Stomach smooth muscle (tissue), 2 donors: ENCODE measurements around the gene CXXC5.
"Not testable (repeated sequence)": the region's sequence is repeated elsewhere in the genome, so short reads cannot be mapped to it uniquely, and the experiment has no call there.

Source experiments
- H3K27ac ChIP-seq: one replicate; pipeline ENCODE4 v1.7.0; 2013; ENCODE audit warnings: mild to moderate bottlenecking, low read length, inconsistent platforms
- H3K27me3 ChIP-seq, 2 donors: one replicate each; pipeline ENCODE4 v1.7.0; 2013; ENCODE audit warnings: low read length in 2 of 2; ENCODE audit not compliant: insufficient read depth in 2 of 2, control insufficient read depth in 1 of 2
- H3K36me3 ChIP-seq, 2 donors: one replicate each; pipeline ENCODE4 v1.7.0; 2013; ENCODE audit warnings: low read length in 2 of 2; ENCODE audit not compliant: control insufficient read depth in 2 of 2, insufficient read depth in 2 of 2
- H3K4me1 ChIP-seq: one replicate; pipeline ENCODE4 v1.7.0; 2013; ENCODE audit warnings: low read length; ENCODE audit not compliant: control insufficient read depth, insufficient read depth
- H3K4me3 ChIP-seq, 2 donors: one replicate each; pipeline ENCODE4 v1.7.0; 2013; ENCODE audit warnings: low read length in 2 of 2
- H3K9ac ChIP-seq, 2 donors: one replicate each; pipeline ENCODE4 v1.7.0; 2013; ENCODE audit warnings: low read length in 2 of 2, mild to moderate bottlenecking in 1 of 2
- H3K9me3 ChIP-seq, 2 donors: one replicate each; pipeline ENCODE4 v1.7.0; 2013; ENCODE audit warnings: low read length in 2 of 2; ENCODE audit not compliant: control insufficient read depth in 2 of 2
- donor health status: healthy.
- donor health status: Pancreatic carcinoma.

CXXC5 gene

DNA sequence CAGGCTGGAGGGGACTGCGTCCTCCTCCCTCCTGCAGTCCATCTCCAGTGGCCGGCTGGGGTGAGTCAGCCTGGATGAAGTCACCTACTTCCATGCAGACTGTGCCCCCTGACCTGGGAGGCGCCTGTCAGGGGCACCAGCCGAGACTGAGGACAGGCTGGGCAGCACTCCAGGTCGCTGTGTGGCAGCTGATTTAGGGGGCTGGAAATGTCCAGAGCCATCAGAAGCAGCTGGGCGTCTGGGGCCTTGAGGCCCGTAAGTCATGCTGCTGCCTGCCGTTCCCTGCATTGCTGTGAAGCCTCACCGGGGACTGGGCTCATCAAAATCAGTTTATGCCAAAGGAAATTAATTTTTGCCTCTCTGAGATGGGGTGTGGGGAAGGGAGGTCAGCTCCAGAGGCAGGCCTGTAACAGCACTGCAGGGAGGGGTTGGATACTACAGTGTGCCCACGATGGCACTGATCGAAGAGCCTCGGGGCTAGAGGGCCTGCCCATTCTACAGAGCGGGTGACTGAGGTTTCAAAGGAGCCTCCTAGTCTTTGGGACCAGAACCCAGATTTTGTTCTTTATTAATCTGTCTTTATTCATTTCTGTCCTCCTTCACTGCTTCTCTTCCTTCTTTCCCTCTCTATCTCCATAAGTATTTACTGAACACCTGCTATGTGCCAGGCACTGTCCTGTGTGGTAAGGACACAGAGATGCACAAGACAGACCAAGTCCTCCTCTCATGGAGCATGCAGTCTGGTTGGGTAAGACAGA is 77.1 kb downstream of the CXXC5 start:
- no peaks in the 10 kb centered on the region for H3K9me3 ChIP-seq
- no peak overlapping the region for H3K9ac ChIP-seq
- no peaks in the 10 kb centered on the region for H3K36me3 ChIP-seq
- no peak overlapping the region for H3K4me3 ChIP-seq
- peaks cover 10% of the 10 kb centered on the region for H3K4me1 ChIP-seq
- H3K27me3 ChIP-seq: no peaks in the 10 kb centered on the region
- no peak overlapping the region for H3K27ac ChIP-seq

DNA sequence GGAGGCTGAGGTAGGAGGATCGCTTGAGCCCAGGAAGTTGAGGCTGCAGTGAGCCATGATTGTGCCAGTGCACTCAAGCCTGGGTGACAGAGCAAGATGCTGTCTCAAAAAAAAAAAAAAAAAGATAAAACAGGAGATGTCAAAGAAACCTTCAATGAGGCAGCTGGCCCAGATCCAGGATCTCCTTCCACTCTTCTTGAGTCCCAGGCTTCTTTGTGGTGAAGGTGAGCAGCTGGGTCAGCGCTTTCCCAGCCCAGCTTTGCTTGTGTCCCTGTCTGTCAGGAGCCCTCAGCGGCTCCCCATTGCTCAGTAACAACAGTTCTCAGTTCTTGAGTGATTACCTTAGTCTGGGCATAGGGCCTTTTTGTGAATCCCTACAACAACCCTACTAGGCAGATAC is 78.1 kb downstream of the CXXC5 start:
- no peaks in the 10 kb centered on the region for H3K27me3 ChIP-seq
- no peaks in the 10 kb centered on the region for H3K36me3 ChIP-seq
- H3K27ac ChIP-seq: no peak overlapping the region
- H3K9ac ChIP-seq: no peak overlapping the region
- no peaks in the 10 kb centered on the region for H3K9me3 ChIP-seq
- peaks cover 10% of the 10 kb centered on the region for H3K4me1 ChIP-seq
- no peak overlapping the region for H3K4me3 ChIP-seq

DNA sequence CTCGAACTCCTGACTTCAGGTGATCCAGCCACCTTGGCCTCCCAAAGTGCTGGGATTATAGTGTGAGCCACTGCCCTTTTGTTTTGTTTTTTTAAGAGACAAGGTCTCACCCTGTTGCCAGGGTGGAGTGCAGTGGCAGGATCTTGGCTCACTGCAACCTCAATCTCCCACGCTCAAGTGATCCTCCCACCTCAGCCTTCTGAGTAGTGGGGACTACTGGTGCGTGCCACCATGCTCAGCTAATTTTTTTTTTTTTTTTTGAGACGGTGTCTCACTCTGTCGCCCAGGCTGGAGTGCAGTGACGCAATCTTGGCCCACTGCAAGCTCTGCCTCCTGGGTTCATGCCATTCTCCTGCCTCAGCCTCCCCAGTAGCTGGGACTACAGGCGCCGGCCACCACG is 79.5 kb downstream of the CXXC5 start:
- not testable (repeated sequence) for H3K27me3 ChIP-seq, H3K9ac ChIP-seq, H3K9me3 ChIP-seq, H3K27ac ChIP-seq, H3K36me3 ChIP-seq, H3K4me3 ChIP-seq
- peaks cover 10% of the 10 kb centered on the region for H3K4me1 ChIP-seq

DNA sequence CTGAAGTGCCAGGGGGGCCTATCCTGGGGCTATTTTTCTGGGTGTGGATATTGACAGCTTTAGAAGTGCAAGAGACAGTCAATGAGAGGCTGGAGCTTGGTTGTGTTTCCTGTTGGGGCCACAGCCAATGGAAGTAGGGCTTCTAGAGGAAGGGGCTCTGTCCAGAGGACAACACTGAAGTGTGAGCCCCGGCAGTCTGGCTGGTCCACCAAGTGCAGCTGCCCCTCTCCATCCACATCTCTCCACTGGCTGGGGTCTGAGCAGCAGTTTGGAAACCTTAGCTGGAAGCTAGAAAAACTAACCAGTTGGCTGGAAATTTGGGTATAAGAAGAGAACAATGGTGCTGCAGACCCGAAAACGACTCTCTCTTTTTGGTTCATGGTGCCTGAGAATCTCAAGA is 83.1 kb downstream of the CXXC5 start:
- H3K4me1 ChIP-seq: no peaks in the 10 kb centered on the region
- H3K9ac ChIP-seq: no peak overlapping the region
- H3K4me3 ChIP-seq: no peak overlapping the region
- no peaks in the 10 kb centered on the region for H3K27me3 ChIP-seq
- H3K36me3 ChIP-seq: no peaks in the 10 kb centered on the region
- no peak overlapping the region for H3K27ac ChIP-seq
- H3K9me3 ChIP-seq: no peaks in the 10 kb centered on the region

DNA sequence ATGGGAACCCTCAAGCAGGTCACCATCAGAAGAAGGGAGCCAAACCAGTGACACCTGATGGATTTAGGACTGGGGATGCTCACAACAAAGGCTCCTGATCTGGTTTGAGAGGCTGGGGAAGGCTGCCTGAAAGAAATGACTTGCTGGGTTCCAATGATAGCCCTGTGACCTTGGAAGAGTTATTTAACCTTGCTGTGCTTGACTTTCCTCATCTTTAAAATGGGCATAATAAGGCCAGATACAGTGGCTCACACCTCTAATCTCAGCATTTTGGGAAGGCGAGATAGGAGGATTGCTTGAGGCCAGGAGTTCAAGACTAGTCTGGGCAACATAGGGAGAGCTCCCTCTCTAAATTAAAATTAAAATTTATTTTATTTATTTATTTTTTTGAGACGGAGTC is 83.9 kb downstream of the CXXC5 start:
- no peaks in the 10 kb centered on the region for H3K36me3 ChIP-seq
- H3K4me1 ChIP-seq: no peaks in the 10 kb centered on the region
- H3K9me3 ChIP-seq: no peaks in the 10 kb centered on the region
- no peak overlapping the region for H3K9ac ChIP-seq
- H3K27ac ChIP-seq: no peak overlapping the region
- H3K27me3 ChIP-seq: no peaks in the 10 kb centered on the region
- no peak overlapping the region for H3K4me3 ChIP-seq

DNA sequence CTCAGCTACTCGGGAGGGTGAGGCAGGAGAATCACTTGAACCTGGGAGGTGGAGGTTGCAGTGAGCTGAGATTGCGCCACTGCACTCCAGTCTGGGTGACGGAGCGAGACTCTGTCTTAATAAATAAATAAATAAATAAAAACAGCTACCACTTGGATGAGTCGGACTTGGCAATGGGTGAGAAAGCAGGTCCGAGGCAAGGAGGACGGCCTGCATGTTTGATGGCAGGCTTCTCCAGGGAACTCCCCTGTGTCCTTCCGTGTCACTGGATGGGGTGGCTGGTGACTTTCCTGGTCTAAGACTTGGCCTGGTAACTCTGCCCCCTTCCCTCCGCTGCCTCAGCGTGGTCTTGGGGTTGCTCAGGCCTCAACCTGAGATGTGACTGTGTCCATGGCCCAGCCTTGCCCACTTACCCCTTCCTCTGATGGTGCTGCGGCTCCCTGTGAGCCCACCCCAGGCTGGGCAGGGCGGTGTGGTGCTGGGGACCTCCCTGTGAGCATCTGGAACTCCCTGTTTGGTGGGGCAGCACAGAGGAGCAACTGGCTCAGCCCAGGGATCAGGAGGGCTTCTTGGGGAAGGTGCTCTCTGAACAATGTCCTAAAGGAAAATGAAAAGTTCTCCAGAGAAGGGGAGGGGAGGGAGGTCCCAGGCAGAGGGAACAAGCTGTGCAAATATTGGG is 85.0 kb downstream of the CXXC5 start:
- no peak overlapping the region for H3K4me3 ChIP-seq
- no peaks in the 10 kb centered on the region for H3K36me3 ChIP-seq
- H3K4me1 ChIP-seq: no peaks in the 10 kb centered on the region
- no peaks in the 10 kb centered on the region for H3K9me3 ChIP-seq
- no peaks in the 10 kb centered on the region for H3K27me3 ChIP-seq
- no peak overlapping the region for H3K9ac ChIP-seq
- H3K27ac ChIP-seq: no peak overlapping the region
